ENCODE data around the gene COL28A1. TPM values are rescaled to one million over a fixed set of nuclear protein-coding genes. Genes with fewer than 3 reads are reported as not detected.

Gene COL28A1
- polyA plus RNA-seq, 1 donor (not counting 4 experiments of a cell fraction or from before 2014, with no cell fraction given), result 0.13 TPM

GRCh38 chr7:7329326-7329725, 206.3 kb downstream of the COL28A1 start:
- Histone ChIP-seq H3K4me3 (ENCODE audit: control insufficient read depth in 2 of 3, extremely low read depth in 1 of 3, insufficient read depth in 2 of 3, low read depth in 1 of 3, low read length in 3 of 3) (no peak overlapping the region), H3K4me2 (ENCODE audit: control insufficient read depth, extremely low read depth, insufficient read depth, low read depth, low read length) (peak overlapping the region; percentile 67), H2AFZ (ENCODE audit: control insufficient read depth, low read length) (no peak overlapping the region), H3K27ac (ENCODE audit: control insufficient read depth, insufficient read depth, low read length) (no peak overlapping the region), H3K9me3 (ENCODE audit: control insufficient read depth, low read depth, low read length) (no peaks in the 10 kb centered on the region), H3K9me1 (ENCODE audit: control insufficient read depth, extremely low read depth, insufficient read depth, low read length) (no peaks in the 10 kb centered on the region), H4K20me1 (ENCODE audit: control insufficient read depth, extremely low read depth, insufficient read depth, low read length) (no peaks in the 10 kb centered on the region), H3K9ac (ENCODE audit: control insufficient read depth, extremely low read depth, insufficient read depth, low read length) (no peak overlapping the region), H3K27me3 (ENCODE audit: control insufficient read depth, extremely low read depth, insufficient read depth, low read length) (no peaks in the 10 kb centered on the region), H3K36me3 (ENCODE audit: control insufficient read depth in 2 of 2, extremely low read depth in 1 of 2, insufficient read depth in 2 of 2, low read length in 2 of 2) (no peaks in the 10 kb centered on the region), H3K4me1 (ENCODE audit: control insufficient read depth, extremely low read depth, insufficient read depth, low read length) (peaks cover 26% of the 10 kb centered on the region), H3K79me2 (ENCODE audit: control insufficient read depth, insufficient read depth, low read length) (no peaks in the 10 kb centered on the region)
- TF ChIP-seq CTCF (optimal IDR thresholded peaks at IDR 0.05 in 1 of 3, IDR thresholded peaks at IDR 0.05 in 1 of 3, conservative IDR thresholded peaks at IDR 0.05 in 1 of 3; ENCODE audit: extremely low read depth in 1 of 3, insufficient read depth in 2 of 3, low read length in 3 of 3) (no peak), EZH2 (IDR thresholded peaks at IDR 0.05; ENCODE audit: low read length) (no peak)
- DNase-seq (ENCODE audit: low read depth, low spot score) (no peak), FAIRE-seq (peak; percentile 92)
- dilution Hi-C loops (cut with MboI; ENCODE audit: extremely low pct_ligation_motif_present, low sequenced_read_pairs), result no loop called here

- TF ChIP-seq CTCF (optimal IDR thresholded peaks at IDR 0.05 in 1 of 3, IDR thresholded peaks at IDR 0.05 in 1 of 3, conservative IDR thresholded peaks at IDR 0.05 in 1 of 3; ENCODE audit: extremely low read depth in 1 of 3, insufficient read depth in 2 of 3, low read length in 3 of 3), result no peak
- no peak for TF ChIP-seq EZH2 (IDR thresholded peaks at IDR 0.05; ENCODE audit: low read length)
- H3K4me3 ChIP-seq (ENCODE audit: control insufficient read depth in 2 of 3, extremely low read depth in 1 of 3, insufficient read depth in 2 of 3, low read depth in 1 of 3, low read length in 3 of 3), result no peak overlapping the region
- H2AFZ ChIP-seq (ENCODE audit: control insufficient read depth, low read length), result no peak overlapping the region
- no peaks in the 10 kb centered on the region for H4K20me1 ChIP-seq (ENCODE audit: control insufficient read depth, extremely low read depth, insufficient read depth, low read length)
- no peaks in the 10 kb centered on the region for H3K79me2 ChIP-seq (ENCODE audit: control insufficient read depth, insufficient read depth, low read length)
- peaks cover 26% of the 10 kb centered on the region for H3K4me1 ChIP-seq (ENCODE audit: control insufficient read depth, extremely low read depth, insufficient read depth, low read length)
- H3K9ac ChIP-seq (ENCODE audit: control insufficient read depth, extremely low read depth, insufficient read depth, low read length), result no peak overlapping the region
- H3K9me1 ChIP-seq (ENCODE audit: control insufficient read depth, extremely low read depth, insufficient read depth, low read length), result no peaks in the 10 kb centered on the region
- no peaks in the 10 kb centered on the region for H3K9me3 ChIP-seq (ENCODE audit: control insufficient read depth, low read depth, low read length)
- H3K27ac ChIP-seq (ENCODE audit: control insufficient read depth, insufficient read depth, low read length), result no peak overlapping the region
- no peaks in the 10 kb centered on the region for H3K27me3 ChIP-seq (ENCODE audit: control insufficient read depth, extremely low read depth, insufficient read depth, low read length)
- H3K36me3 ChIP-seq (ENCODE audit: control insufficient read depth in 2 of 2, extremely low read depth in 1 of 2, insufficient read depth in 2 of 2, low read length in 2 of 2), result no peaks in the 10 kb centered on the region
- no peak for DNase-seq (ENCODE audit: low read depth, low spot score)
- dilution Hi-C loops (cut with MboI; ENCODE audit: extremely low pct_ligation_motif_present, low sequenced_read_pairs), result no loop called here
- H3K4me2 ChIP-seq (ENCODE audit: control insufficient read depth, extremely low read depth, insufficient read depth, low read depth, low read length), result peak overlapping the region; percentile 46
- FAIRE-seq, result peak; percentile 81
These were observed 208.2 kb downstream of the COL28A1 start for GRCh38 chr7:7327423-7327822.
